HAP-1 (cell line): Measurements from ENCODE around the gene AP2M1.

Experiments
- DNase-seq, 2 experiments: peaks; one replicate each; pipeline ENCODE4 v3.0.0-alpha.2; 2016 to 2020; ENCODE audit warnings: low spot score in 2 of 2
- H3K27me3 ChIP-seq: fragments of 250-450 bp; sonication (Bioruptor Pico); 2 replicates; pipeline ENCODE4 v1.5.1; 2020; ENCODE audit warnings: low read depth, mild to moderate bottlenecking, moderate library complexity
- H3K36me3 ChIP-seq: fragments of 250-450 bp; sonication (Bioruptor Pico); replicated peaks from 2 replicates; pipeline ENCODE4 v1.5.1; 2020; ENCODE audit warnings: mild to moderate bottlenecking
- H3K4me1 ChIP-seq: fragments of 250-450 bp; sonication (Bioruptor Pico); 2 replicates; pipeline ENCODE4 v1.5.1; 2020; ENCODE audit warnings: mild to moderate bottlenecking
- H3K4me3 ChIP-seq: fragments of 250-450 bp; sonication (Bioruptor Pico); 2 replicates; pipeline ENCODE4 v1.5.1; 2020; ENCODE audit warnings: mild to moderate bottlenecking, moderate library complexity
- H3K9me3 ChIP-seq: fragments of 250-450 bp; sonication (Bioruptor Pico); 2 replicates; pipeline ENCODE4 v1.5.1; 2020; ENCODE audit warnings: mild to moderate bottlenecking, moderate library complexity
- in situ Hi-C: fragments of 300-500 bp; cut with MboI; formaldehyde crosslinking; loops from 3 replicates; pipeline ENCODE4 v1.14.3; 2020; ENCODE audit warnings: low sequenced_read_pairs, inconsistent platforms, mixed read lengths

Gene AP2M1

GRCh38 chr3:184198509-184198908, 23.9 kb downstream of the AP2M1 start:
- in situ Hi-C loops: no loop called here

GRCh38 chr3:184200825-184201224, 26.2 kb downstream of the AP2M1 start:
- no peaks in the 10 kb centered on the region for H3K9me3 ChIP-seq
- in situ Hi-C loops: no loop called here
- no peak overlapping the region for H3K4me3 ChIP-seq
- DNase-seq: peak in 1 of 2 experiments; percentile 21
- H3K36me3 ChIP-seq: no peaks in the 10 kb centered on the region
- H3K4me1 ChIP-seq: peaks cover 3% of the 10 kb centered on the region
- no peaks in the 10 kb centered on the region for H3K27me3 ChIP-seq

More at GRCh38 chr3:184198509-184198908, 23.9 kb downstream of the AP2M1 start:
- Histone ChIP-seq H3K36me3 (peaks cover 16% of the 10 kb centered on the region), H3K4me1 (peaks cover 3% of the 10 kb centered on the region), H3K27me3 (no peaks in the 10 kb centered on the region), H3K9me3 (no peaks in the 10 kb centered on the region), H3K4me3 (no peak overlapping the region)
- no peak for DNase-seq

- in situ Hi-C loops: no loop called here
- DNase-seq: no peak
- peaks cover 3% of the 10 kb centered on the region for H3K4me1 ChIP-seq
- no peaks in the 10 kb centered on the region for H3K36me3 ChIP-seq
- H3K27me3 ChIP-seq: peaks cover 11% of the 10 kb centered on the region; the same call in 1 of the 2 replicates
- H3K9me3 ChIP-seq: no peaks in the 10 kb centered on the region
- no peak overlapping the region for H3K4me3 ChIP-seq
Observed at GRCh38 chr3:184203526-184203925, 28.9 kb downstream of the AP2M1 start.

GRCh38 chr3:184209146-184209923, 34.7 kb downstream of the AP2M1 start:
- Histone ChIP-seq H3K4me3 (no peak overlapping the region), H3K9me3 (no peaks in the 10 kb centered on the region), H3K4me1 (no peaks in the 10 kb centered on the region), H3K27me3 (peaks cover 11% of the 10 kb centered on the region; the same call in 1 of the 2 replicates), H3K36me3 (no peaks in the 10 kb centered on the region)
- no peak for DNase-seq
- in situ Hi-C loops: no loop called here

- Histone ChIP-seq H3K27me3 (peaks cover 11% of the 10 kb centered on the region; the same call in 1 of the 2 replicates), H3K4me1 (no peaks in the 10 kb centered on the region), H3K4me3 (no peak overlapping the region), H3K9me3 (no peaks in the 10 kb centered on the region), H3K36me3 (no peaks in the 10 kb centered on the region)
- in situ Hi-C loops: no loop called here
- DNase-seq: no peak
Observed at GRCh38 chr3:184211297-184211696, 36.6 kb downstream of the AP2M1 start.

GRCh38 chr3:184211718-184212117, 37.1 kb downstream of the AP2M1 start:
- H3K27me3 ChIP-seq: peaks cover 9% of the 10 kb centered on the region; the same call in 1 of the 2 replicates
- DNase-seq: no peak
- H3K4me3 ChIP-seq: no peak overlapping the region
- in situ Hi-C loops: no loop called here
- no peaks in the 10 kb centered on the region for H3K9me3 ChIP-seq
- H3K4me1 ChIP-seq: no peaks in the 10 kb centered on the region
- H3K36me3 ChIP-seq: no peaks in the 10 kb centered on the region

- H3K4me3 ChIP-seq: no peak overlapping the region
- no peak for DNase-seq
- H3K4me1 ChIP-seq: no peaks in the 10 kb centered on the region
- H3K9me3 ChIP-seq: no peaks in the 10 kb centered on the region
- H3K27me3 ChIP-seq: no peaks in the 10 kb centered on the region; the same call in 1 of the 2 replicates
- in situ Hi-C loops: no loop called here
- no peaks in the 10 kb centered on the region for H3K36me3 ChIP-seq
Observed at GRCh38 chr3:184218814-184219213, 44.2 kb downstream of the AP2M1 start.

- Histone ChIP-seq H3K4me3 (no peak overlapping the region), H3K36me3 (no peaks in the 10 kb centered on the region), H3K4me1 (no peaks in the 10 kb centered on the region), H3K27me3 (peaks cover 2% of the 10 kb centered on the region; the same call in 1 of the 2 replicates), H3K9me3 (no peaks in the 10 kb centered on the region)
- DNase-seq: no peak
- in situ Hi-C loops: no loop called here
Observed at GRCh38 chr3:184222521-184222920, 47.9 kb downstream of the AP2M1 start.

- Histone ChIP-seq H3K27me3 (peaks cover 2% of the 10 kb centered on the region; the same call in 1 of the 2 replicates), H3K36me3 (no peaks in the 10 kb centered on the region), H3K9me3 (no peaks in the 10 kb centered on the region), H3K4me3 (no peak overlapping the region), H3K4me1 (no peaks in the 10 kb centered on the region)
- DNase-seq: no peak
- in situ Hi-C loops: no loop called here
Observed at GRCh38 chr3:184223946-184224345, 49.3 kb downstream of the AP2M1 start.

GRCh38 chr3:184227481-184227935, 52.9 kb downstream of the AP2M1 start:
- Histone ChIP-seq H3K27me3 (peaks cover 6% of the 10 kb centered on the region), H3K9me3 (no peaks in the 10 kb centered on the region), H3K4me1 (no peaks in the 10 kb centered on the region), H3K4me3 (no peak overlapping the region), H3K36me3 (no peaks in the 10 kb centered on the region)
- in situ Hi-C loops: no loop called here
- DNase-seq: peak; percentile 21 to 70

GRCh38 chr3:184228376-184229137, 53.9 kb downstream of the AP2M1 start:
- H3K4me1 ChIP-seq: no peaks in the 10 kb centered on the region
- no peak for DNase-seq
- H3K9me3 ChIP-seq: no peaks in the 10 kb centered on the region
- no peak overlapping the region for H3K4me3 ChIP-seq
- in situ Hi-C loops: no loop called here
- no peaks in the 10 kb centered on the region for H3K36me3 ChIP-seq
- peaks cover 6% of the 10 kb centered on the region for H3K27me3 ChIP-seq

- no peaks in the 10 kb centered on the region for H3K4me1 ChIP-seq
- no peaks in the 10 kb centered on the region for H3K9me3 ChIP-seq
- DNase-seq: peak; percentile 81 to 89
- H3K4me3 ChIP-seq: peak within 1 kb of the TSS; percentile 63
- no peaks in the 10 kb centered on the region for H3K36me3 ChIP-seq
- in situ Hi-C loops: no loop called here
- peaks cover 6% of the 10 kb centered on the region for H3K27me3 ChIP-seq
Observed at GRCh38 chr3:184229394-184230080, 54.9 kb downstream of the AP2M1 start, which contains the start of gene VWA5B2. VWA5B2 (plus strand) TSS chr3:184229585; CDS start chr3:184230529, 944 bp downstream.

GRCh38 chr3:184230081-184230602, 55.5 kb downstream of the AP2M1 start:
- Histone ChIP-seq H3K9me3 (no peaks in the 10 kb centered on the region), H3K4me1 (no peaks in the 10 kb centered on the region), H3K36me3 (no peaks in the 10 kb centered on the region), H3K27me3 (peaks cover 6% of the 10 kb centered on the region), H3K4me3 (peak overlapping the region; percentile 63)
- no peak for DNase-seq
- in situ Hi-C loops: no loop called here
